HG03159 (cell line): ENCODE results near the gene SCN9A.
"Not testable (repeated sequence)": the region's sequence is repeated elsewhere in the genome, so short reads cannot be mapped to it uniquely, and the experiment has no call there.

Source experiments
- ATAC-seq: cut with Tn5 transposase; IDR thresholded peaks from one replicate; pipeline ENCODE4 v1.9.1; 2021; ENCODE audit warnings: mild to moderate bottlenecking, moderate library complexity; ENCODE audit not compliant: unreplicated experiment

The SCN9A gene

GRCh38 chr2:166249318-166249717 lies 126.4 kb downstream of the SCN9A start:
- no peak for ATAC-seq

DNA sequence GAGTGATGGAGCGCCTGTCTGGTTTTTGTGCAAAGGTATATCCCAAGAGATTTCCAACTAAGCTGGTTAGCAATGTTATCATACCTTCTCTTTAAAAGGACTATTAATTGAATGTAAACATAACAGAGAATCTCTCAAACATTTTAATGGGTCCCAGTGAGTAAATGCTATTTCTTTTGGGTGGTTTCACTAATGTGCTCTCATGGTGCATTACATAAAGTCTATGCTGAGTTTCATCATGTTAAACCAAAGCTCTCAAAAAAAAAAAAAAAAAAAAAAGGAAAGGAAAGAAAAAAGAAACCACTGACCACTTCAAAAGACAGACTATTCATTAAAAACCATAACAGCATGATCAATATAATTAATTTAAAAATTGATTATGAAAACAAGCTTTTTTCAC lies 128.8 kb downstream of the SCN9A start:
- ATAC-seq, result no peak

GRCh38 chr2:166242309-166242708 lies 133.4 kb downstream of the SCN9A start:
- no peak for ATAC-seq

DNA sequence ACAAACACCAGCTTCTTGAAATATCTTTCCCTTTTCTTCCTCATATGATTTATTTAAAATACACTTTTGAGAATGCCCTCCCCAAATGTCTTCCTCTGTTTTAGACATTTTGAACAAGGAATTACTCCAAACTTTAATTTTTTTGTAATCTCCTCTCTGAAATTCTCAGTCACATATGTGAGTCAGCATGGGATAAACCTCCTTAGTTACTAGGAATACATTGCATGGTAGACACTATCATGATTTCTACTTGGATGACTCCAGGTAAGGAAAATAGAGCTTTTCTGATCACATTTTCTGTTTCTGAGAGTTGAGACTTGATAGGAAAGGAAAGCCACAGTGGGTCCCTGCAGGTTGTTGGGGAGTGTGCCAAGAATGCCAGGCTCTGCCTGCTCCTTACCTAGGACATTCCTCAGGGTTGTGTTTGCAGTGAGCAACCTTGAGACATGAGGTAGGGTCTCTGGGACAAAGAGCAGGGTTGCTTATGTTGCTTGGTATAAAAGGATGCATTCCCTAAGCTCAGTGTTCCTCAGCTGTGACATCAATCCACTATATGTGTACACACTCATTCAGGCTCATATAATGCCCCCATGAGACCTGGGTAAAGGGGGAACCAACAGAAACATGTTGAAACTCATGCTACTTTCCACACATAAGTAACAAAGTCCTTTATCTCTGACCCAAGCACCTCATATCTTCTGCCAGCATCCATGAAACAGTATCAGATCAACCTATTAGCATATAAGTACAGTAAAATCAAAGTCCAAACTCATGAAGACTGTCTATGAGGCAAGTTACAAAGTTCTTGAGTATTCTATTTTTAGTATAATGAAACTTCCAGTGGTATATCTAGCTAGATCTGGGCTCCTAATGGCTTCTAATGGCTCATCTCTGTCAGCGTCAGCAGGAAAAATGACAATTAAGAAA lies 135.1 kb downstream of the SCN9A start:
- ATAC-seq, result no peak

DNA sequence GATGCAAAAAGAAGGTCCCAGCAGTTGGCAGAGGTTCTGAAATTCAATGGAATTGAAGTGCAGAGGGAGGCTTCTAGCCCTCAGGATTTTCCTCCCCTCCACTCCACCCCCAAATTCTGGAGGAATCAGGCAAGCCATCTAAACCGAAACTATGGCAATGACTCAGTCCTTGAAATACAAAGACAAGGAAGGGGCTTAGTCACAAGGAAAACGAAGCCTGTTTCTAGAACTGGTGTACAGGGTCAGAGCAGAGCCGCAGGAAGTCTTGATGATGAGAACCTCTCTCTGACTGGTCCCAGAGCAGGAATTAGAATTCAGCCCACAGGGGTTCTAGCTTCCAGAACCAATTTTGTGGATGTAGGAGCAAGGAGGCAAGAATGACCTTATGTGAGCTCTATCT lies 136.2 kb downstream of the SCN9A start:
- no peak for ATAC-seq

DNA sequence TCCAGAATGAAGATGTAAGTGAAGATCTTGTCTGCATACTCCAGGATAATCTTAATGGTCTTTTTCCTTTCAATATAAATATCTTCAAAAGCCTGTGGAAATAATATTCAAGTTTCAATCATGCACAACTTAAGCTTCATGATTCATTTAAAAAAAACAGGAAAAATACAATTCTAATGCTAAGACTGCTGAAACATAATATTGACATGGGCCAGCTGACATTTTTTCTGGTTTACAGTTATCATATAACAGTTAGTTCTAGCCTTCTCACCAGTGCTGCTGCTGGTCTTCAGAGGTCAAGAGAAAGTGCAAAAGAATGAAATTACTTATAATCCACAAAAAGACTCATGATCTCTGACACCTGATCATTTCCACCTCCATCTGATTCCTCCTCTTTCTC lies 137.6 kb downstream of the SCN9A start:
- no peak for ATAC-seq

- ATAC-seq, result no peak
These were observed 141.5 kb downstream of the SCN9A start for GRCh38 chr2:166234112-166234846.

DNA sequence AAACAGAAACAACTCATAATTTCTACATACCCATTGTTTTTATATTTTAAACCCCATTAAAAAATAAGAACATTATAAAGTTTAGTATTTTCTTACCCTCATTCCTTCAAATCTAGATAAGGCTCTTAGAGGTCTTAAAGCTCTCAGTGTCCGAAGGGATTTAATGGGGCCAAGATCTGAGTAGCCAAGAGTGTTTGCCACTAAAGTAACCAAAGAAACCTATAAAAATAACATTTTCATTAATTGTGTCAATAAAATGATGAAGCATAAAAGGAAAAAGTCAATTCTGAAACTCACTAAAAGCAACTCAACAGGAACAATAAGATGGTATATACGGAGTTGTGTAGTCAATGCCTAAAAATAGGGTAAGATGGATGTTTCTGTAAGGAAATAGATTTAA lies 142.5 kb downstream of the SCN9A start:
- ATAC-seq, result no peak

DNA sequence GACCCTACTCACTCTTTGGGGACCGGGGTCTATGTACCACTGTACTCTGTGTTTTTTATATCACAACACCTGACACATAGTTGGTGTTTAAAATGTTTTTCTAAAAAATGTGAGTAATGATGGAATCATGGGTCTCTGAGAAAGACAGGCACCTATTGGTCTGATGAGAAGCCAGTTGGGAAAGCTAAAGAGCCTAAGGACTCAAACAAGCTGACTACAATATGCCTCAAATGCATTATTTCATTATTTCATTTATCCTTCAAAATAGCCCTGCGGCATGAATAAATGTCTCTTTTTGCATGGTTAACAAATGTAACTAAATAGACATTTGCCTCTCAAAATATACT lies 145.0 kb downstream of the SCN9A start:
- no peak for ATAC-seq

GRCh38 chr2:166230024-166230723 lies 145.6 kb downstream of the SCN9A start:
- no peak for ATAC-seq

GRCh38 chr2:166229678-166230023 lies 146.1 kb downstream of the SCN9A start:
- ATAC-seq, result no peak

- ATAC-seq, result no peak
These were observed 151.5 kb downstream of the SCN9A start for GRCh38 chr2:166224197-166224596.

- no peak for ATAC-seq
These were observed 152.4 kb downstream of the SCN9A start for GRCh38 chr2:166223298-166223697.

DNA sequence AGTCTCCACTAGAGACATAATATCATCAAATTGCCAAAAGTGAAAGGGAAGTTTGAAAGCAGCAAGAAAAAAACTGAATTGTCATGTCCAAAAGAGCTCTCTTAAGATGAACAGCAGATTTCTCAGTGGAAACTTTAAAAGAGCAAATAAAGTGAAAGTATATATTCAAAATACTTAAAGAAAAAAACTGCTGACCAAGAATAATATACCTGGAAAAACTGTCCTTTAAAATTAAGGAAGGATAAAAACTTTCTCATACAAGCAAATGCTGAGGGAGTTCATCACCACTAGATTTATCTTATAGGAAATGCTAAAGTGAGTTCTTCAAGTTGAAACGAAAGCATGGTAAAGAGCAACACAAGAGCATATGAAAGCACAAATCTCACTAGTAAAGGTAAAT lies 164.7 kb downstream of the SCN9A start:
- ATAC-seq, result no peak

GRCh38 chr2:166209944-166210343 lies 165.8 kb downstream of the SCN9A start:
- not testable (repeated sequence) for ATAC-seq

DNA sequence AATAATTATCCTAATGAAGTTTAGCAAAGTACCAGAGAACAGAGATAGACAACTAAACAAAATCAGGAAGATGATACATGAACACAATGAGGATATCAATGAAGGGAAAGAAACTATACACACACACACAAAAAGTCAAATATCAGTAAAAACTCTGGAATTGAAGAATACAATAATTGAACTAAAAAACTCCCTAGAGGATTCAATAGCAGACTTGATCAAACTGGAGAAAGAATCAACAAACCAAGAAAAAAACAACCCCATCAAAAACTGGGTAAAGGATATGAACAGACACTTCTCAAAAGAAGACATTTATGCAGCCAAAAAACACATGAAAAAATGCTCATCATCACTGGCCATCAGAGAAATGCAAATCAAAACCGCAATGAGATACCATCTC lies 166.4 kb downstream of the SCN9A start:
- not testable (repeated sequence) for ATAC-seq

DNA sequence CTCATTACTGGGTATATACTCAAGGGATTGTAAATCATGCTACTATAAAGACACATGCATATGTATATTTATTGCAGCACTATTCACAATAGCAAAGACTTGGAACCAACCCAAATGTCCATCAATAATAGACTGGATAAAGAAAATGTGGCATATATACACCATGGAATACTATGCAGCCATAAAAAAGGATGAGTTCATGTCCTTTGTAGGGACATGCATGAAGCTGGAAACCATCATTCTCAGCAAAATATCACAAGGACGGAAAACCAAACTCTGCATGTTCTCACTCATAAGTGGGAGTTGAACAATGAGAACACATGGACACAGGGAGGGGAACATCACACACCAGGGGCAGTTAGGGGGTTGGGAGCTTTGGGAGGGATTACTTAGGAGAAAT lies 169.6 kb downstream of the SCN9A start:
- ATAC-seq, result not testable (repeated sequence)

DNA sequence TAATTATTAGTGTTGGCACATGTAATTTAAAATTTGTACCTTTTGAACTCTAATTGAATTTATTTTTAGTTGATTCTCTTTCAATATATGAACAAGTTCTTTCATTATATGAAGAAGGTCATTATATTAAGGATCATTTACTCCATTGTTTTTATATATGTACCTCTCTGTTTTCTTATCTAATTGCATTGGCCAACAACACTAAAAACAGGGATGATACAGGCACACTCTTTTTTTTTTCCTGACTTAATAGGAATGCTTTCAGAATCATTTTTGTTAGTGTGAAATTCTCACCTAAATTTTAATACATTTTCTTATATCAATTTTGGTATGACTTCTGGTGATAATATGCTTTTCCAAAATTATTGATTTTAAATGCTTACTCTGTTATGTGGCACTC lies 173.0 kb downstream of the SCN9A start:
- no peak for ATAC-seq

- ATAC-seq, result no peak
These were observed 178.3 kb downstream of the SCN9A start for GRCh38 chr2:166197446-166197845.

DNA sequence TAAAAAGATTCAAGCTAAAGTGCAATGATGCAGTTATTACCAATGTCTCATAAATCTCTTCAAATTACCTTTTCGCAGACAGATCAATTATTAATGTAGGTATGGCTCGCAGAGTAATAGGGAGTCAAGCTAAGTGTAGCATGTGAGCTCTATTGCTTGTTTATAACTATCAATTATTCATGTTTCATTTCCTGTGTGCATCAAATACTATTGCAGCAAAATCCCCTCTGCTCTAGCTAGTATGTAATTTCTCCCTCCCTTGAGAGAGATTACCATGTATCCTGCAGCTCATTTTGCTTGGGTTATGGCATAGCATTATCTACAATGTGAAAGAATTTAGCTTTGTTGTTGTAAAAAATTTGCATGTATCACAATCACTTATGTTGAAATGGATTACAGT lies 182.3 kb downstream of the SCN9A start:
- no peak for ATAC-seq

DNA sequence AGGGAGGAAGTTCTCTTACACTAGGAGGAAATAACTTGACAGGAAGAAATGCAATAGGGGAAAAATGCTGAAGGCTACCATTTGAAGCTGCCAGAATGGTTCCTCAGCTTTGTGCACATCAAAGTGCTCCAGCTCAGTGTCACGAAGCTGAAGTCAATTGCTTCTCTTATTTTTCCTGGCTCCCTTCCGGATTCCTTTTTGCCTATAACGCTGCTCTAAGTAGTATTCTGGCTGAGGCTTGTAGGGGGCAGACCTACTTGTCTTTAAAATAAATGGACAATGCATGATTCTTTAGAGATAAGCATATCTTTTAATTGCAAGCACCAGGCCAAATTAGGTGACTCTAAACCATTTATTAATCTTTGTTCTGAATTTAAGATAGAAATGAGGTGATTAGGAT lies 187.7 kb downstream of the SCN9A start:
- no peak for ATAC-seq

DNA sequence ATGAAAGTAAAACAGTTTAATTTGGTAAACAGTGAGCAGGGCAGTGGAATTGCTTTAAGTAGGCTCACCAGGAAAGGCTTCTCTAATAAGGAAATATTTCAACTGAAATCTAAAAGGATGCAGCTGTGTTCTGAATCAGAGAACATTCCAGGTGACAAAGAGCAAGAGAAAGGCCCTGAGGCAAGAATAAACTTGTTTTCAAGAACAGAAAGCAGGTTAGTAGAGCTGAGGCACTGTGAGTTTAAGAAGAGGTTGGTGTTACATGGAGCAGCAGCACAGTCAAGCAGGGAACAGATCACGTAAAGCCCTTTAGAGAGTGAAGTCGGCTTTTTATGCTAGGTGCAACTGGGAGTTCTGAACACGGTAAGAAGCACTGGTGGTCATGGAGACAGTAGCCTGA lies 191.0 kb downstream of the SCN9A start:
- no peak for ATAC-seq
